ENCODE results near the gene PRKAR1B. TPM values are rescaled to one million over a fixed set of nuclear protein-coding genes. Genes with fewer than 3 reads are reported as not detected.

The PRKAR1B gene
- total and polyA plus RNA-seq, 4 experiments from 2014 or later: 6.5 to 16.6 (median 13.7) TPM

GRCh38 chr7:508461-509170, 218.5 kb downstream of the PRKAR1B start:
- no peaks in the 10 kb centered on the region for H3K9me3 Mint-ChIP-seq
- no peaks in the 10 kb centered on the region for H3K4me1 ChIP-seq (ENCODE audit: insufficient read depth, low read length)
- no peaks in the 10 kb centered on the region for H3K36me3 Mint-ChIP-seq
- POLR2A ChIA-PET (ENCODE audit: partially characterized antibody): no interaction called here
- no peak overlapping the region for H3K4me3 ChIP-seq (ENCODE audit: low read length in 2 of 2)
- no peak overlapping the region for H3K27ac Mint-ChIP-seq
- no peak for DNase-seq
- CTCF ChIA-PET (ENCODE audit: partially characterized antibody): no interaction called here
- H3K36me3 ChIP-seq (ENCODE audit: insufficient read depth, low read length): no peaks in the 10 kb centered on the region
- no peak overlapping the region for H3K27ac ChIP-seq (ENCODE audit: low read depth, low read length)
- H3K27me3 ChIP-seq (ENCODE audit: insufficient read depth, low read length): no peaks in the 10 kb centered on the region
- H3K27me3 Mint-ChIP-seq: peaks cover under 1 to 3% of the 10 kb centered on the region in 2 donors
- no peak overlapping the region for H3K4me3 Mint-ChIP-seq
- H3K9me3 ChIP-seq (ENCODE audit: control insufficient read depth in 1 of 2, low read length in 2 of 2): no peaks in the 10 kb centered on the region
- intact Hi-C loops (cut with micrococcal nuclease): no loop called here
- peaks cover 0 to 2% (median 0%) of the 10 kb centered on the region in 4 donors for H3K4me1 Mint-ChIP-seq

- intact Hi-C loops (cut with micrococcal nuclease): no loop called here
- ChIA-PET CTCF (ENCODE audit: partially characterized antibody) (no interaction called here), POLR2A (ENCODE audit: partially characterized antibody) (no interaction called here)
- Mint-ChIP-seq H3K27me3 (peaks cover 0 to 2% of the 10 kb centered on the region in 2 donors), H3K9me3 (no peaks in the 10 kb centered on the region), H3K4me1 (no peaks in the 10 kb centered on the region), H3K4me3 (no peak overlapping the region), H3K27ac (no peak overlapping the region), H3K36me3 (no peaks in the 10 kb centered on the region)
- no peaks in the 10 kb centered on the region for H3K4me1 ChIP-seq (ENCODE audit: insufficient read depth, low read length)
- H3K9me3 ChIP-seq (ENCODE audit: control insufficient read depth in 1 of 2, low read length in 2 of 2): no peaks in the 10 kb centered on the region
- H3K4me3 ChIP-seq (ENCODE audit: low read length in 2 of 2): no peak overlapping the region
- H3K27ac ChIP-seq (ENCODE audit: low read depth, low read length): no peak overlapping the region
- no peak for DNase-seq
- H3K27me3 ChIP-seq (ENCODE audit: insufficient read depth, low read length): no peaks in the 10 kb centered on the region
- H3K36me3 ChIP-seq (ENCODE audit: insufficient read depth, low read length): no peaks in the 10 kb centered on the region
Measured at GRCh38 chr7:507623-508300, 219.3 kb downstream of the PRKAR1B start.

- POLR2A ChIA-PET (ENCODE audit: partially characterized antibody): no interaction called here
- H3K4me1 Mint-ChIP-seq: no peaks in the 10 kb centered on the region
- CTCF ChIA-PET (ENCODE audit: partially characterized antibody): no interaction called here
Measured at GRCh38 chr7:506921-507622, 220.0 kb downstream of the PRKAR1B start.

GRCh38 chr7:506391-506831, 220.7 kb downstream of the PRKAR1B start:
- Histone ChIP-seq H3K27me3 (ENCODE audit: insufficient read depth, low read length) (no peaks in the 10 kb centered on the region), H3K4me3 (ENCODE audit: low read length in 2 of 2) (no peak overlapping the region), H3K4me1 (ENCODE audit: insufficient read depth, low read length) (no peaks in the 10 kb centered on the region), H3K27ac (ENCODE audit: low read depth, low read length) (no peak overlapping the region), H3K9me3 (ENCODE audit: control insufficient read depth in 1 of 2, low read length in 2 of 2) (no peaks in the 10 kb centered on the region), H3K36me3 (ENCODE audit: insufficient read depth, low read length) (no peaks in the 10 kb centered on the region)
- Mint-ChIP-seq H3K36me3 (no peaks in the 10 kb centered on the region), H3K4me3 (no peak overlapping the region), H3K27ac (no peak overlapping the region), H3K9me3 (no peaks in the 10 kb centered on the region), H3K4me1 (no peaks in the 10 kb centered on the region), H3K27me3 (peaks cover 0 to 1% of the 10 kb centered on the region in 2 donors)
- ChIA-PET POLR2A (ENCODE audit: partially characterized antibody) (no interaction called here), CTCF (ENCODE audit: partially characterized antibody) (no interaction called here)
- DNase-seq: no peak
- intact Hi-C loops (cut with micrococcal nuclease): no loop called here

More at GRCh38 chr7:506921-507622, 220.0 kb downstream of the PRKAR1B start:
- no peak overlapping the region for H3K27ac Mint-ChIP-seq
- H3K27me3 Mint-ChIP-seq: peaks cover 0 to 2% of the 10 kb centered on the region in 2 donors
- no peak overlapping the region for H3K4me3 ChIP-seq (ENCODE audit: low read length in 2 of 2)
- H3K27ac ChIP-seq (ENCODE audit: low read depth, low read length): no peak overlapping the region
- intact Hi-C loops (cut with micrococcal nuclease): no loop called here
- no peaks in the 10 kb centered on the region for H3K27me3 ChIP-seq (ENCODE audit: insufficient read depth, low read length)
- H3K9me3 Mint-ChIP-seq: no peaks in the 10 kb centered on the region
- no peak for DNase-seq
- no peaks in the 10 kb centered on the region for H3K36me3 ChIP-seq (ENCODE audit: insufficient read depth, low read length)
- H3K36me3 Mint-ChIP-seq: no peaks in the 10 kb centered on the region
- H3K4me1 ChIP-seq (ENCODE audit: insufficient read depth, low read length): no peaks in the 10 kb centered on the region
- H3K4me3 Mint-ChIP-seq: no peak overlapping the region
- no peaks in the 10 kb centered on the region for H3K9me3 ChIP-seq (ENCODE audit: control insufficient read depth in 1 of 2, low read length in 2 of 2)

- no peaks in the 10 kb centered on the region for H3K9me3 Mint-ChIP-seq
- Histone ChIP-seq H3K36me3 (ENCODE audit: insufficient read depth, low read length) (no peaks in the 10 kb centered on the region), H3K4me1 (ENCODE audit: insufficient read depth, low read length) (no peaks in the 10 kb centered on the region), H3K27me3 (ENCODE audit: insufficient read depth, low read length) (no peaks in the 10 kb centered on the region), H3K4me3 (ENCODE audit: low read length in 2 of 2) (no peak overlapping the region), H3K27ac (ENCODE audit: low read depth, low read length) (no peak overlapping the region), H3K9me3 (ENCODE audit: control insufficient read depth in 1 of 2, low read length in 2 of 2) (no peaks in the 10 kb centered on the region)
- no peak for DNase-seq
- intact Hi-C loops (cut with micrococcal nuclease): no loop called here
- ChIA-PET POLR2A (ENCODE audit: partially characterized antibody) (no interaction called here), CTCF (ENCODE audit: partially characterized antibody) (no interaction called here)
- H3K36me3 Mint-ChIP-seq: no peaks in the 10 kb centered on the region
- H3K27ac Mint-ChIP-seq: no peak overlapping the region
- H3K4me3 Mint-ChIP-seq: no peak overlapping the region
- no peaks in the 10 kb centered on the region for H3K4me1 Mint-ChIP-seq
- H3K27me3 Mint-ChIP-seq: no peaks in the 10 kb centered on the region
Measured at GRCh38 chr7:505171-505570, 221.9 kb downstream of the PRKAR1B start.

- H3K9me3 ChIP-seq (ENCODE audit: control insufficient read depth in 1 of 2, low read length in 2 of 2): no peaks in the 10 kb centered on the region
- H3K27ac Mint-ChIP-seq: no peak overlapping the region
- DNase-seq: no peak
- no peaks in the 10 kb centered on the region for H3K36me3 Mint-ChIP-seq
- no peaks in the 10 kb centered on the region for H3K4me1 Mint-ChIP-seq
- no peaks in the 10 kb centered on the region for H3K27me3 ChIP-seq (ENCODE audit: insufficient read depth, low read length)
- no peaks in the 10 kb centered on the region for H3K9me3 Mint-ChIP-seq
- no peaks in the 10 kb centered on the region for H3K27me3 Mint-ChIP-seq
- no peak overlapping the region for H3K4me3 Mint-ChIP-seq
- CTCF ChIA-PET (ENCODE audit: partially characterized antibody): no interaction called here
- H3K36me3 ChIP-seq (ENCODE audit: insufficient read depth, low read length): no peaks in the 10 kb centered on the region
- POLR2A ChIA-PET (ENCODE audit: partially characterized antibody): no interaction called here
- intact Hi-C loops (cut with micrococcal nuclease): no loop called here
- H3K4me3 ChIP-seq (ENCODE audit: low read length in 2 of 2): no peak overlapping the region
- no peak overlapping the region for H3K27ac ChIP-seq (ENCODE audit: low read depth, low read length)
- no peaks in the 10 kb centered on the region for H3K4me1 ChIP-seq (ENCODE audit: insufficient read depth, low read length)
Measured at GRCh38 chr7:504221-505111, 222.6 kb downstream of the PRKAR1B start.

- ChIA-PET CTCF (ENCODE audit: partially characterized antibody) (no interaction called here), POLR2A (ENCODE audit: partially characterized antibody) (no interaction called here)
- H3K4me1 ChIP-seq (ENCODE audit: insufficient read depth, low read length): no peaks in the 10 kb centered on the region
- Mint-ChIP-seq H3K4me1 (no peaks in the 10 kb centered on the region), H3K9me3 (no peaks in the 10 kb centered on the region), H3K27ac (no peak overlapping the region), H3K36me3 (no peaks in the 10 kb centered on the region), H3K27me3 (no peaks in the 10 kb centered on the region), H3K4me3 (no peak overlapping the region)
- H3K9me3 ChIP-seq (ENCODE audit: control insufficient read depth in 1 of 2, low read length in 2 of 2): no peaks in the 10 kb centered on the region
- no peaks in the 10 kb centered on the region for H3K36me3 ChIP-seq (ENCODE audit: insufficient read depth, low read length)
- H3K27me3 ChIP-seq (ENCODE audit: insufficient read depth, low read length): no peaks in the 10 kb centered on the region
- DNase-seq: no peak
- intact Hi-C loops (cut with micrococcal nuclease): no loop called here
- H3K4me3 ChIP-seq (ENCODE audit: low read length in 2 of 2): no peak overlapping the region
- no peak overlapping the region for H3K27ac ChIP-seq (ENCODE audit: low read depth, low read length)
Measured at GRCh38 chr7:503575-504111, 223.4 kb downstream of the PRKAR1B start.

Data from CD4-positive, alpha-beta memory T cell (primary cell).